HG03575 (cell line): Measurements from ENCODE around the gene PRDM2.

ENCODE experiments used
- ATAC-seq: cut with Tn5 transposase; IDR thresholded peaks from one replicate; pipeline ENCODE4 v1.9.1; 2021; ENCODE audit not compliant: unreplicated experiment, insufficient number of reproducible peaks, low FRiP score; ENCODE audit errors: extremely low read depth

PRDM2 gene

DNA sequence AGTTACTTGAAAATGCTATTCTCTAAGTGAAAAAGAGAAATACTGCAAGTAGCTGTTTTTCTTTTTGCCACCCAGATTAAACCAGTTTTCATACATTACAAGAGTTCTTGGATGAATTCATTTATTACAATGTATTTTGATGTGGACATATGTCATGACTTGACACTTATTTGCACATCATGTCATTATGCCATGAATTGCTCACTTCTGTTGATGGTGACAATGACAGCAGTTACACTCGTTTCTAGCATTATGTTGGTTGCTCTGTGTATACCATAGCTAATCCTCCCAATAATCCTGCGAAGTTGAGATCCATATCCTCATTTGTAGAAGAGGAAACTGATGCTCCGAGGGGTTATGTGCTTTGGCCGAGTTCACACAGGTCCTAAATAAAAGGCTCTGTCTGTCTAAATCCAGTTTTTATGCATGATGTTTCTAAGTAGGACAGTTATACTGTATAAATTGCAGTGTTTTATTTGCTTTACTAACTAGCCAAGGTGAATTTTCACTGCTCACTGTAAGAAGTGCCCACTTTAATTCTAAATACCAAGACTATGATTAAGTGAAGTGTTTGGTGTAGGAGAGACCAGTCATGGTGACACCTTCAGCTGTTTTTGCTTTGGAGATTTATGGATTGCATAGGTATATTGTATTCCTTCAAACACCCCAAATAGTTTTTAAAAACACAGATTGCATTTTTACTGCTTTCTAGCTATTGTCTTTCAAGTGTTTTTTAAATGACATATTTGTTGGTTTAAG lies 56.7 kb downstream of the PRDM2 start:
- ATAC-seq, result no peak

DNA sequence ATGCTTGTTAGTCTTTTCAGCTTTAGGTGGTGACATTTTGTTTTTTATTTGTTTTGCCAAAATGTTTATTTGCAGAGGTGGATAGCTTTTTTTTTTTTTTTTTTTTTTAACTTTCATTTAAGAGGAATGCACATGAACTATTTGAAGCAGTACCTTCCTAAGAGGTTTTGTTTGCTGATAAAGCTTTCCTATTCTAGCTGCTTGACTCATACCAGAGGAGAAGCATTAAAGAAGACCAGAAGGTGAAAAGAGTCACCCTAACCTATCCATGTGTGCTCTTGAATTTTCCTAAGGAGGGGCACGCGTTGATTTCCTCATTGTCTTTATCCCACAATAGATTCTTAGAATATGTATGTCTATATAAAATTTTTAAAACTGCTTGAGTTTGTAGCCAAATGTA lies 57.7 kb downstream of the PRDM2 start:
- no peak for ATAC-seq

DNA sequence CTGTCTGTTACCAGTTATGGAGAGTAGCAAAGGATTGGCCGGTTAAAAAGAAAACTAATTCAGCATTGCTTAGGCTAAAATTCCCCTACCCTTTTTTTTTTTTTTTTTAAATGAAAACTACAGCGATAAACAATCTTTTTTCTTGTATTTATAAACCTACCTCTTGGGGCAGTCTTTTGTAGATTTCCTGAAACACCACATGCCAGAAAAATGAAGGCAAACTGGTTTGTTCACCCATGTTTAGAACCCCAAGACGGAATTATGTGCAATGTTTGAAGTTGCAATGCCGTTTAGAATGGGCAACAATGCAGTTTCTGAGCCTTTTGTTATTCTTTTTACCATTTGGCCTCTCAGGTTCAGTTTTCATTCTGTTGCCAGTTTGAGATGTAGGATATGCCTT lies 59.1 kb downstream of the PRDM2 start:
- no peak for ATAC-seq

DNA sequence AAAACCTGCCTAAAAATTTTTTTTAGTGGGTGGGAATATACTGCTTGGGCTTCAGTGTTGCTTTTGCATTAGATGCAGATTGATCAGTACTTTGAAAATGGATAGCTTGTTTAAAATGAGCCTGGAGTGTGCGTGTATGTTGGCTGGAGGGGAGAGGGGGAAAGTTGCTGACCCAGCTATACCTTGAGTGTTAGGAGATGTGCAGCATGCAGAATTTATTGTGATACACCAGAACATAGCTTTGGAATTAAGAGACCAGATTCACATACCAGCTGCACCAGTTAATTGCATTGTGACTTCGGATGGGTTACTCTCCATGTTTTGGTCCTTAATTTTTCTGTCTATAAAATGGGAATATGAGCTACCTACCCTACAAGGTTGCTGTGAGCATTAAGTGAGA lies 60.4 kb downstream of the PRDM2 start:
- ATAC-seq, result no peak

DNA sequence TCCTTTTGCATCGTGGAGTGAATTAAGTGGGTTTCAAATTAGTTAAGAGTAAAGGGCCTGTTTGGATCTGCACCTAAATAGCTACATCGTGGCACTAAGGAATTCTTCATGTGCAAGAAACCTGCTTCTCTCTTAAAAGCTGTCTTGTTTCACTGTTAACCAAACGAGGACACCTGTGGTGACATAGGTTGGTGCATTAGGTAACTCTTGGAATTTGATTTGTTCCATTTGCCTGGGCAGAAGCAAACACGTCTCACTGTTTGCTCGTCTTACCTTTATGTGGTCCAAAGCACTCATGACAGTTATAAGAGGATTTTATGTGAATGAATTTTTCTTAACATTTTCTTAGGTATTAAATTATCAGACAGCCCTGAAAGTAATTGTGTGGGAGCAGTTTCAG lies 60.9 kb downstream of the PRDM2 start:
- no peak for ATAC-seq

DNA sequence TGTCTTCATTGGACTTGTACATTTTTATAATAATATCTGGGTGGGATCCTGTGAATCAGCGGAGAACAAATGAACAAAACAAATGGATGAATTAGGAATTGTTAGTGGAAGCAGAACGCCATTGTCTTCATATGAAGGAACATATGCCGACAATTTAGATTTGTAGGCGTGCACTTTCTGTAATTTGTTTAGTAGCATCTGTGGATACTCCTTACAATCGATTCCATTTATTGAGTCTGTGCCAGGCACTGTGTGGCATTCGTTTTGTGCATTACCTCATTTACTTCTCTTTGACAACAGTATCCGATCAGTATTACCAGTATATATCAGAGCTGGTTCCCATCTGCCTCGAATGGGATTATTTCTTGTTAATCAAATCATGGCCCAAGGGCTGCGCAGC lies 61.9 kb downstream of the PRDM2 start:
- ATAC-seq, result no peak

DNA sequence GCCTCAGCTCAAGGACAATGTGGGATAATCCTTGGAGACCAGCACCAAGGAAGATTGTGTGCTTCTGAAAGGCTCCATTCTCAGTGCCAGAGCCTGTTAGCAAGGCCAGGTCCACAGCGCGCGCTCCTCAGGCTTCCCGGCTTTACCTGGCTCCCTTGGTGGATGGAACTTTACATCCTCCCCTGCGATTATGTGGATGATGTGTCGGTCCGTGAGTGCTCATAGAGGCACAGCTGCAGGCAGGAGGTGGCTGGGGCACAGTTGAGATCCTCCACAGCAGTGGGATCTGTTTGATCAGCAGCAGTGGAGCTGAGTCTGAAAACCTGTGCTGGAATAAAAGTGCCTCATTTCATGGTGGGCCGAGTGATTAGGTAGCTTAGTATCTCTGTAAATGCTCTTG lies 62.7 kb downstream of the PRDM2 start:
- ATAC-seq, result no peak

DNA sequence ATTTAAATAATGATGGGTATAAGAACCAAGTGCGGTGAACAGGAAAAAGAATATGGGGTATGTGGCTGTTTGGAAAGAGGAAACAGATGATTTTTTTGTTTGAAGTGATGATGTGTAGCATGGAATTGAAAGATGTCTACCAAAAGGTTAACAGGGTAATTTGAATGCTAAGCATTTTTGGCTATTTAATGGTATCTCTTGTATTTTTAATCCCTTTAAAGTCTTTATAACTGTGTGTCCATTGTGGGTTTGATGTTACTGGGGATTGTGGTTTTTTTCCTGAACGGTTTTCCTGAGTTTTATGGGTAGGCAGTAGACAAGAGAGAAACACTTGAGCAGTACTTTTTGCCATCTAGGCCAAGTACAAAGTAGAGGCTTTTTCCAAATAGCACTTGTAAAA lies 63.2 kb downstream of the PRDM2 start:
- no peak for ATAC-seq

DNA sequence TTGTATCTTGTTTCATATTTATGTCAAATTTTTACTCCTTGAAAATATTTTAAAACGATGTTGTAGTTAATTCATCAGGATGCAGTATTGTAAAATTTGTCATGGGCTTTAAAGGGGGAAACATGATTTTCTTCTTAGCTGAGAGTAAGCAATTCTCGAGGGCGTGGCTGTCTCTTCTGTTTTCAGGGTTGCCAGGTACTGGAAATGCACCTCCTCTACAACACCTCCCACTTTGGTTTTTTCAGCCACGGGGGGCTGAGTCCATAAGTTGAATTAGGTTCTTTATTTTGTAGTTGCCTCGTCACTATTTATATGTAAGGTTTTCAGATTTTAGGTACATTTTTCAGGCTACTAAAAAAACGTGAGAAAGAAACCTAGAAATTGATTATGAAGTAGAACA lies 64.0 kb downstream of the PRDM2 start:
- no peak for ATAC-seq

DNA sequence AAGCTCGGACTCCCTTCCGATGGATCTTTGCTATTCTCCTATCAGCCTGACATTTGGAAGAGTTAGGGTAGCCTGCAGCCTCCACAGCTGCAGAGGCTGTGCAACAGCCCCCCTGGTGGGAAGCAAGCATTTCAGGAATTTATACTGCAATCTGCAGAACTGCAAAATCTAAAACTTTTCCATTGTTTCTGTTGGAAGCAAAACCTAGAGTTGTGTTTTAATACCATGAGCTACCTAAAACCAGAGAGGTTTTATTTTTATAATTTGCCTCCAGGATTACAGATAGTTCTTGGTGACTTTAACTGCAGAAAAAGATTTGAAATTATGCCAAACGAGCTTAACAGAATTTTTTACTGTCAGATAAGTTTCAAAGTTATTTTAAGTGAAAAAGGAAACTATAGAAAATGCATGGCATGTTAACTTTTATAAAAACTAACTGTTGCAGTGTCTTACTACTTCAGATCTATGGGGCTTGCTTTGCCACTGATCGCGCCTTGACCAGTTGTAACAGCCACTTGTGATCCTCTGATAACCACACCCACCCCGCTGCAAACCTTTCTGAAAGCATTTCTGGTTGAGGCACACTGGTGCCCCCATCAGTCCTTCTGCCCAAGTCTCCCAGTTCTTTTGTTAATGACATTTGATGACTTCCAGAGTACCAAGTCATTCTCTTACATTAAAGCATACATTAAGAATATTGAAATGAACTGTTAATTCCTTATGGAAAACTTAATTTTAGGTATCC lies 64.8 kb downstream of the PRDM2 start:
- no peak for ATAC-seq

DNA sequence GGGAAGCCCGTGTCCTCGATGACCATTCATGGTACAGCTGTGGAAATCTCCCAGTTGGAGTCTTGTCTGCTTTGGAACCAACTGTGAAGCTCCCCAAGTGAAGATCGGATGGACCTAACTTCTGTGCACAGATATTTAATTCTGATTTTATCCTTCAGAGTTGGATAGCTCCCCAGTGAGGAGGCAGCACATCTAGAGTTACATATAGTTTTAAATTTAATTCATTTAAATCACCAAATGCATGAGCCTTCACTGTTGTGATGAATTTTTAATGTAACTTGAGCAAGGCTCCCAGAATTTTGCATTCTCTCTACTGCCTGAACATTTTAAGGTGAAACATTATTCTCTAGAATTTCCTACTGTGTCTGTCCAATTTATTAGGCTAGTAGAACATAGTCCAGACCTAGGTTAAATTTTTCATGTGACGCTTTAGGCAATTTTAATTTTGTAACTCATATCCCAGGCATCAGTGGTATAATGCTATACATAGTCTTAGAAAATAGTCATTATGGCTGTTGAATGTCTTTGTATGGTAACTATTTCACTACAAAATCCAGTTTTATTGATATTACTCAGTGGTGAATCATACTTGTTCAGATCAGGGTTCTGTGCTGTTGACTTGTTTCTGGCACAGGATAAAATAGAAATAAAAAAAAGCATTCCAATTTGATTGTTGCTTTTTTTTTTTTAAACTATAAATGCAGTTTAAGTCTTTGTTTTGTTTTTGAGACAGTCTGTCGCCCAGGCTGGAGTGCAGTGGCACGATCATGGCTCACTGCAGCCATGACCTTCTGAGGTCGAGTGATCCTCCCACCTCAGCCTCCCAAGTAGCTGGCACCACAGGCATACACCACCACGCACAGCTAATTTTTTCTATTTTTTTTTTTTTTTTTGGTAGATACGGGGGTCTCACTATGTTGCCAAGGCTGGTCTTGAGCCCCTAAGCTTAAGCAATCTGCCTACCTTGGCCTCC lies 66.9 kb downstream of the PRDM2 start:
- no peak for ATAC-seq

DNA sequence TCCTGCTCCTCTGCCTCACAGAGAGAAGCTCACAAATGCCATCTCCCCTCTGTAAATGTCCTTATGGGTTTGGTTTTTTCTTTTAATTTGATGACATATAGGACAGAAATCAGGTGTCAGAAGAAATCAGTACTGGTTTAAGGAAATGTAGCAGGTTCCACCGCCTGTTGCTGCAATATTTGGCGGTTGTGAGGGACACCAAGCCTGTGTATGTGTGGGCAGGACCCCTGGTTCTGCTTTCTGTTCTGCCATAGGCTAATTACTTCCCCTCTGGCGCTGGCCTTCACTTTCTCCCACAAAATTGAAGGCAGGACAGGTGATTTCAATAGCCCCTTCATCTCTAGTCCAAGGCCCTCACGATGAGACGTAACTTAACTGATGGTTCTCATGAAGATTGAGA lies 69.2 kb downstream of the PRDM2 start:
- no peak for ATAC-seq

DNA sequence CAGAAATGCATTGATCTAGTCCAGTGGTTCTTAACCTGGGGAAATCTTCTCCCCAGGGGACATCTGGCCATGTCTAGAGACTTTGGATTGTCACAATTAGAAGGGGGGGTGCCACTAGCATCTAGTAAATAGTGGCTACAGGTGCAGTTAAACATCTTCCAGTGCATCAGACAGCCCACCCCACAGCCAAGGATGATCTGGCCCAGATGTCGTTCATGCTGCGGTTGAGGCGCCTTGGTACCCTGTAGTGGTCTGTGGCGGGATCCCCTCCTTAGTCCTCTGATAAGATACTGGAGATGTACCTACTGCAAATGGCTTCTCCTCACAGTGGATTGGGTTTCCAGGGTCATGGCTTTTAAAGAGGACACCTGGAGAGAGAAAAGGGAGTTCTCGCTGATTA lies 69.8 kb downstream of the PRDM2 start:
- no peak for ATAC-seq

DNA sequence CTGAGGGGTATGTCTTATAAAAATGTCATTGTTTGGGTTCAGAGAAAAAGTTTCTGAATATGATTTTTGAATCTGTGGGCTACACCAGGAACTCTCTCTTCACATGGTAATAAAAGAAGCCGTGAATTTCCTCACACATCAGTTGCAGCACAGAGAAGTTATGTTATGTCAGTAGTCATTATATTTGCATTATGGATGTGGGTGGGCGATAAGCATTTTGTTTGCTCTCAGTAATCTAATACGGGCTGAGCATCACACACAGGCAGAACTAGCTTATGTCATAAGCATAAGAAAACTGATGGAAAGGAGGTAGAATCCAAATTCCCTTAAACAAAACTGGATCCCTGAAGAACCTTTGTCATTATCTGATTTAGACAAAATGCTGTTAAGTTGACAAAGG lies 70.8 kb downstream of the PRDM2 start:
- no peak for ATAC-seq

DNA sequence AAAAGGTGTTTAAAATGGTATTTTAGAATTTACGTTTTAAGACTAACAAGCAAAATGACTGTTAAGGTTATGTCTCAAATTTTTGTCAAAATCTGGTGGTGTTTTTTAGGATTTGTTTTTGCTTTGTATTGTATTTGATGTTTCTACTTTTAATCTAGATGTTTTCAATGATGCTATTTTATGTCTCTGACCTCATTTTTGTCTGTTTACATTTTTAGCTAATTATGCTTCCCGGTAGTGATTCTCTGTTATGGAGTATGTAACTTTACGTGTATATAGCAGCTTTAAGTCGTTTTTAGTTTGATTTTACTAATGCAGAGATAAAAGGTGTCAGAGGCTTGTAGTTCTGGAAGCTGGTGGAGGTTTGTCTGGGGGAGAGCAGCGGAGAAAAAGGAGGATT lies 71.8 kb downstream of the PRDM2 start:
- no peak for ATAC-seq

DNA sequence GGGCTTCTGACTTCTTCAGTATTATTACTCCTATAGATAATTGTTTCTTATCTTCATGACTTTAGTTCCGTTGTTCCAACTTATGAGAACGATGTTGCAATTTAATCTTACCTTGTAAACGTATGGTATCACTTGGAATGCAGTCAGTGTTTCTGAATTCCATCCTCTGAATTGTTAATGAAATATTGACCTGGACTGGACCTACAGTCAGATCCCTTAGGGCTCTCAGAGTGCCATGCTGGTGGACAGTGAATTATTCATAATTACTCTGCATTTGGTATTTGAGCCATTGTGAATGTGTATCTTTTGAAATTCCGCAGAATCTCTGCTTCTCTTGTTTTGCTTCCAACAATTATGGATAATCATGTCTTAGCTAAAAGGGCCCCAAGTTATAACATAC lies 72.3 kb downstream of the PRDM2 start:
- no peak for ATAC-seq

DNA sequence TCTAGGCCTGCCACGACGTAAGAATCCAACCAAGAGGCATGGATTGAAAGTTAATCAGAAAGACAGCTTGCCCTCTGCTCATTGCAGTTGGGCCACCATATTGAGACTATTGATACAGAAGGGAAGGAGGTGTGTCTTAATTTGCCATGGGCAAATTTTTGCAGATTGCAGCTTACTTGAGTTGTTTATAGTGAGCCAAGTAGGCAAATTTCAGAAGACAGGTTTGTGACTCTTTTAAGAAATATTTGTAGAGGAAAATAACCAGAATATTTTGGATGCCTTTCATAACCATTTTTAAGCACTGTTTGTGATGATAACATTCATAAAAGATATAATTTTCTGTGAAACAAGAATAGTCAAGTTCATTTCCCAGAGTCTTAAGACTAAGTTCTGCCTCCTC lies 74.1 kb downstream of the PRDM2 start:
- ATAC-seq, result no peak

DNA sequence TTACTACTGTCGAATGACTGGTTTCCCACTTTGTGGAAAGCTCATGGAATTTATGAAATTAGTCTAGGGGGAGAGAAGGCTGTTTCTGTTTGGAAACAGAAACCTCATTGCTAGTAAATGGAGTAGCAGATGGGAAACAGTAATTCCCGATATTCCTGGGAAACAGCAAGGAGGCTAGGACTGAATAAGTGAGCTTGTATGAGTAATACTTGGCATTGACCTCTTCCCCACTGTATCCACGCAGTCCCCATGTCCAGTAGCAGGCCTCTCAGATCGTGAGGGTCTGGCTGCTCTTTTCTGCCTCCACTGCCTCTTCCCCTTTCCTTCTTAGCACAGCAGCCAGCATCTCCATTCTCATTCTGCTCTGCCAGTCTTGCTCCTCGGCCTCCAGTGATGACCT lies 75.5 kb downstream of the PRDM2 start:
- no peak for ATAC-seq

DNA sequence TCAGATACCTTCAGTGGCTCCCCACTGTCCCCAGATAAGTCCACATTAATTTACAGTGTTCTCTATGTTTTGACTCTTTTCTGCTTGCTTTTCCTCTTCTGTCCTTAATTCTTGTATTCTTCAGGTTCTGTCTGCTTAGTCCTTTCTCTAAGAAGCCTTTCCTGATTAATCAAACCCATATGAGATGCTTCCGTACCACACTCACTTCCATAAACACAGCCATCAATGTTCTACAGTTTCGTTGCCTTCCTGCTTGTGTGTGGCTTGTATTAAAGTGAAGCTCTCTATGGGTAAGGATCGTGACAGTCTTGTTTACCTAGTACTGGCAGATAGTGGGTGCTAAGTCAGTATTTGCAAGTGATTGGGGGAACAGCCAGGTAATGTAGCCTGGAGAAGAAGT lies 75.9 kb downstream of the PRDM2 start:
- no peak for ATAC-seq

DNA sequence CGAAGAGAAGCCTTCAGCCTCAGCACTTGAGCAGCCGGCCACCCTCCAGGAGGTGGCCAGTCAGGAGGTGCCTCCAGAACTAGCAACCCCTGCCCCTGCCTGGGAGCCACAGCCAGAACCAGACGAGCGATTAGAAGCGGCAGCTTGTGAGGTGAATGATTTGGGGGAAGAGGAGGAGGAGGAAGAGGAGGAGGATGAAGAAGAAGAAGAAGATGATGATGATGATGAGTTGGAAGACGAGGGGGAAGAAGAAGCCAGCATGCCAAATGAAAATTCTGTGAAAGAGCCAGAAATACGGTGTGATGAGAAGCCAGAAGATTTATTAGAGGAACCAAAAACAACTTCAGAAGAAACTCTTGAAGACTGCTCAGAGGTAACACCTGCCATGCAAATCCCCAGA lies 78.4 kb downstream of the PRDM2 start:
- ATAC-seq, result no peak
